Skin epidermis (tissue), 12 donors: ENCODE measurements around the gene ANGPTL5.
"Not testable (repeated sequence)": the region's sequence is repeated elsewhere in the genome, so short reads cannot be mapped to it uniquely, and the experiment has no call there.

Experiments
- H3K27ac ChIP-seq, 21 experiments: fragments of 200-600 bp; sonication (generic) in 11 of 21; one replicate each; pipeline ENCODE4 v1.5.0; 2020; ENCODE audit warnings: mild to moderate bottlenecking in 3 of 21, inconsistent platforms in 2 of 21, moderate library complexity in 2 of 21
- H3K4me3 ChIP-seq, 7 experiments: fragments of 200-600 bp; sonication (generic) in 2 of 7; one replicate each; pipeline ENCODE4 v1.5.0; 2020; ENCODE audit warnings: inconsistent platforms in 2 of 7, mild to moderate bottlenecking in 2 of 7, moderate library complexity in 1 of 7

The ANGPTL5 gene

DNA sequence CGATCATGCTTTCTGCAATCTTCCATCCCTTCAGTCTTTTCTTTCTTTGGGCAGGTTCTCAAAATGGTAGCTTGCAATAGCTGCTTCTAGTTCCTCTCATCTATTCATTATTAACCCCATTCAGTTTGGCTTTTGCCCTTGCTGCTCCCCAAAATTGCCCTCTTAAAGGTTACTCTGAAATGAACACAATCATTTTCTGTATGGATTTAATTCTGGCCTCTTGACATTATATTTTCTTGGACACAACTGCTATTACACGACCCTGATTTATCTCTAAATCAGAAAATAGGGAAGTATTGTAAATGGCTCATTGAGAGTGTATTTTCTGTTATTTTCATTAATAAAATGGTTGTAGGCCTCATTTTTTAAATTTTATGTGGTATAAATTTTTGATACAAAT, at the start of gene ANGPTL5:
Gene ANGPTL5 (minus strand): TSS at position 101 of the 400 bp plus-strand sequence. CDS start 8,613 bp downstream, outside the sequence.
- peak within 1 kb of the TSS; percentile 20 to 87 (median 77) for H3K27ac ChIP-seq
- H3K4me3 ChIP-seq, result peak within 1 kb of the TSS; percentile 45 to 84 (median 64)

DNA sequence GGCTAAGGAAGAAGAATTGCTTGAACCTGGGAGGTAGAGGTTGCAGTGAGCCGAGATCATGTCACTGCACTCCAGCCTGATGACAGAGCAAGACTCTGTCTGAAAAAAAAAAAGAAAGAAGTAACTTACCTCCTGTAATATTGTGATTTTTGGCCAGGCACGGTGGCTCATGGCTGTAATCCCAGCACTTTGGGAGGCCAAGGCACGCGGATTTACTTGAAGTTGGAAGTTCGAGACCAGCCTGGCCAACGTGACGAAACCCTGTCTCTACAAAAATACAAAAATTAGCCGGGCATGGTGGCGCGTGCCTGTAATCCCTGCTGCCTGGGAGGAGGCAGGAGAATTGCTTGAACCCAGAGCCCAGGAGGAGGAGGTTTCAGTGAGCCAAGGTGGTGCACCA, 47.9 kb upstream of the ANGPTL5 start:
- not testable (repeated sequence) for H3K27ac ChIP-seq, H3K4me3 ChIP-seq

DNA sequence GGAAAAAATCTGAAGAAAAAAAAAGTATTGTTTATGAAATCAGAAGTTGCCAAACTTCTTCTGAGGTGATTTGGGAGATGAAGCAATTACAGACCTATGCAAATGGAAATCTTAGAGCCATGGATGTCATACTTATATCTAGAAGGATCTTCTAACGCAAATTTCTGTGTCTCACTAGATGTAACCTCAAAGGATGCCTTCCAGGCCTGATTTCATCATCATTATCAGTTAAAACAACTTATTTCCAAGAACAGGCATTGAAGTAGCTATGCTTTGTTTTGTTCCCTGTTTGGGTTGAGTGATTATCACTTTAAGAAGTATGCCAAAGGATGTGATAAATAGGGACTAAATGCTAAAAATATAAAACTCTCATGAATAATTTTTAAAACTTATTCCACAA, 43.9 kb upstream of the ANGPTL5 start:
- Histone ChIP-seq H3K4me3 (no peak overlapping the region), H3K27ac (no peak overlapping the region)

DNA sequence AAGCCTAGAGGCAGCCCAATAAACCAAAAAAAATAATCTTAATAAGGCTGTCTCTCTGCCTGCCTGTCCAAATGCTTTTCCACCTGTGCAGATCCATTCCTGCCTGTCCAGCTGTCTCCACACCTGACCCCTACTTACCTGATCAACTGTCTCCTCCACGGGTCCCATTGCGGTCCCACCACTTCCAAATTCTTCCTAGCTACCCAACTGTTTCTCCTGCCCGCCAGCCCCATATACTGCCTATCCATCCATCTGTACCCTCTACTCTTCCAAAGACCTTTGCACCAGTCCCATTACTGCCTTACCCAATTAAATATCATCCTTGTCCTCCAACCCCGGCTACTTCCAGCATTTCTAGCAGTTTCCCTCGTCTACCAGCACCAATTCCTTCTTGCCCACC, 39.4 kb upstream of the ANGPTL5 start:
- H3K4me3 ChIP-seq, result no peak overlapping the region
- H3K27ac ChIP-seq, result no peak overlapping the region

DNA sequence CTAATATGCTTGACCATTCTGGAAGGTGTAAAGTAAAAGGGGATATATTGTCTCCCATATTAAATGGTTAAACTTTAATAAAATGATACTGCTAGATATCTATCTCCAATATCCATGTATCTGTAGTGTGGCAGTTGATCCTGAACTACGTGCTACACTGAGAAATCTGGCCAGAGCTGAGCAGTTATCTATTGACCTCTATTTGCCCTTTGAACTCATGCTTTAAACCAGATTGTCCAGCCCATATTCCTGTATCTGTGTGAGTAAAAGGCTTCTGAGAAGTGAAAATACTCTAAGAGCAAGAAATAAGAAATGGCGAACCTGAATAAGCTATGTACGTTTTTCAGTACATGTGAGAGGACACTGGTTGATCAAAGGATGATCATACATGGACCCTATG, 39.0 kb upstream of the ANGPTL5 start:
- no peak overlapping the region for H3K27ac ChIP-seq
- no peak overlapping the region for H3K4me3 ChIP-seq

DNA sequence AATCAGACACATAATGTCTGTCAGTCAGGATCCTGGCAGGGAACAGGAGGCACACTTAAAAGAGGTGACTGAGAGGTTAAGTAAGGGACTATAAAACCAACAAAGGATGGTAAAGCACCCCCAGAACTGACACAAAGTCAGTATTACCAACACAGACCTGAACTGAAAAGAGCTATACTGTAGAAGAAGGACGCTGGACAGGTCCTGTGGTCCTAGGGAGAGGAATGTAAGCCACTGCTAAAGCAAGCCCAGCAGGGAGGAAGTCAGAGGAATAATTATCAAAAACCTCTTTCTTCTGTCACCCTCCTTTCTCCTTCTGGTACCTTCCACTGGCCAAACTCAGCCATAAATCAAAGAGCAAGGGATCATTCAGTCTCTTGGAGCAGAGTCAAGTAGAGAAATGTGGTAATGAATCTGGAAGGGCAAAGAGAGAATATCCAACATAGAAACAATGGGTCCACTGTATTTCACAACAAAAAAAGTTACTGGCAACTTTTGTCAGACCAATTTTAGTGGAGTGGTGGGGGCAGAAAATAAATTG, 33.4 kb upstream of the ANGPTL5 start:
- H3K27ac ChIP-seq, result no peak overlapping the region
- H3K4me3 ChIP-seq, result no peak overlapping the region

DNA sequence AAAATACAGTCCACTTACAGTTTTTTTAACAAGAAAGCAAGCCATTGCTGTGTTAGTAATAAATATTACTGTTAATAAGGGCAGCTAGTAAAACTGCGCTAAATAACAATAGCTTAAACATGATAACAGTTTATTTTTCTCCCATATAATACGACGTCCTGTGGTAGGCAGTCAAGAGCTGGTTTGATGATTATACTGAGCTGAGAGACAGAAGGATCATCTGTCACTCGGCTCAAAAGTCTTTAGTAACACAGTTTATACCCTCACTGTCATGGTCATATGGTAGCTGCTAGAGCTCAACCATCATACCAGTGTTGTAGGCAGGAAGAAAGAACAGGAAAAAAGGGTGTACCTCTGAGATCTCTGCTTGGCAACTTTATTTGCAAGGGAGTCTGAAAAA, 29.1 kb upstream of the ANGPTL5 start:
- Histone ChIP-seq H3K27ac (no peak overlapping the region), H3K4me3 (no peak overlapping the region)

DNA sequence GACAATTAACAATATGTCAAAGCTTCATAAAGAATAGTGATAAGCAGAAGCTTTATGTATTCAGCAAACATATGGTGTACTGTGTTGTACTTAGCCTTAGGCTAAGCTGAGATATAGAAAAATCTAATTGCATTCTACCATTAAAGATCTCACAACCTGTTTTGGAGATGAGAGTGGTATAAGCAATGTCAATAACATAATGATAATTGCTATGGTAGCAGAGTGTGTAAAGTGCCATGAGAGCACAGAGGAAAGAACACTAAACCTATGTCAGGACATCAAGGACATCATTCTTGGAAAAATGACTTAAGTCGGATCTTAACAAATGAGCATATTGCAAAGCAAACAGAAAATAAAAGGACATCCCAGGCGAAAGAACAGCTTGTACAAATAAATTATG, 28.6 kb upstream of the ANGPTL5 start:
- Histone ChIP-seq H3K4me3 (no peak overlapping the region), H3K27ac (no peak overlapping the region)

DNA sequence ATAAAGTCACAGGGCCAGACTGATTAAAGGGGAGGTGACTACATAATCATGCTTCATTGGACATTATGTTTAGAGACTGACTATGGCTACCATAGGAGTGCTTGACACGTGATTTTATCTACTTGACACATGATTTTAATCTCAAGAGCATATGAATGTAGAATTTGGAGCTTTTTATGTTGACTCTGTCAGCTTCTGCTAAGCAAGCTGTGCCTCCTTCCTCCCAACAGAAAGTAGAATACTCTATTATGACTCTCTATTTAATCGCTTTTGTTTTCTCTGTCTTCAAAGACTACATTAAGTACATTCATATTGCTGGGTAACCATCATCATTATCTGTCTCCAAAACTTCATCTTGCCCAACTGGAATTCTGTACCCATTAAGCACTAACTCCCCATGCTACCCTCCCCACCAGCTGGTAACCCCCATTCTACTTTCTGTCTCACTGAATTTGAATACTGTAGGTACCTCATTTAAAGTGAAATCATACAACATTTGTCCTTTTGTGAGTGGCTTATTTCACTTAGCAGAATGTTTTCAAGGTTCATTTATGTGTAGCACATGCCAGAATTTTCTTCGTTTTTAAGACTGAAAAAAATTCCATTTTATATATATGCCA, 24.7 kb upstream of the ANGPTL5 start:
- H3K27ac ChIP-seq, result no peak overlapping the region

DNA sequence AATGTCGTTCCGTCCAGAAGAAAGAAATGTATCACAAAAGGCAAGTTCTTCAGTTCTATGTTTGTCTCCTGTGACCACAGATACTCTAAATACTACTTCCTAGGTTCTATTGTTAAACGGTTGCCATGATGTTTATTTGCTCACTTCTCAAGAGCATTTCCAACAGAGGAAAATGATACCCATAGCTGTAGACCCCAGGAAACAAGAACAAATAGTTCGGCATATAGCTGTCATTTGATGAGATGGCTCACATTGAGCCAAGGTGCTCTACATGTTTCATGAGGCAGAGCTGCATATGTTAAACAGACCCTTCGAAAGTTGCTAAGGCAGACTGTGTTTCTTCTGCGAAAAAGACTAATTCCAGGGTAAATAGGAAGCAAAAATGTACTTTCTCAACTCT, 15.4 kb upstream of the ANGPTL5 start:
- Histone ChIP-seq H3K4me3 (no peak overlapping the region), H3K27ac (no peak overlapping the region)

More for the DNA sequence above, 24.7 kb upstream of the ANGPTL5 start:
- no peak overlapping the region for H3K4me3 ChIP-seq

DNA sequence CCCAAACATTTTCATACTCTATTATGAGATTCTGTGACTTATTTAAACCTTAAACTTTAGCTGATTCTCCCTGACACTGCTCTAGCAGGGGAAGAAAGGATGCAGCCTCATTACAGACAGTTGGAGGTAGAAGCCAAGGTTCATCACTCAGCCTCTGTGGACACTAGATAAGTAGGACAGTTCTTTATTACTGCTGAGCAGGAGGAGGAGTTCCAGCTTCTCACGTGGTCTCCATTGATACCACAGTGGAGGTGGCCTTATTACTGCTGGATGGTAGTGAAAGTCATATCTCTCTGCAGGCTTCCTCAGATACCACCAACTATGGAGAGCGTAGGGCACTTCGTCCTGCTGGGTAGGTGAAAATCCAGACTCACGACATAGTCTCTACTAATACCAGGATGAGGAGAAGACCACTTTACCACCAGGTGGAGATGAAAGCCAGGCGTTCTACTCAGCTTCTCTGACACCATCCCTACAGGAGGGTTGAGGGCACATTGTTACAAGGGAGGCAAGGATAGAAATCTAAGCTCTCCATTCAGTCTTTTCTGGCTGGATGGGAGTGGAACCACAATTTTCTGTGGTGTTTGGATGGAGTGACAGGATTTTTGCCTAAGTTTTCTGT, 13.1 kb upstream of the ANGPTL5 start:
- Histone ChIP-seq H3K27ac (no peak overlapping the region), H3K4me3 (no peak overlapping the region)

DNA sequence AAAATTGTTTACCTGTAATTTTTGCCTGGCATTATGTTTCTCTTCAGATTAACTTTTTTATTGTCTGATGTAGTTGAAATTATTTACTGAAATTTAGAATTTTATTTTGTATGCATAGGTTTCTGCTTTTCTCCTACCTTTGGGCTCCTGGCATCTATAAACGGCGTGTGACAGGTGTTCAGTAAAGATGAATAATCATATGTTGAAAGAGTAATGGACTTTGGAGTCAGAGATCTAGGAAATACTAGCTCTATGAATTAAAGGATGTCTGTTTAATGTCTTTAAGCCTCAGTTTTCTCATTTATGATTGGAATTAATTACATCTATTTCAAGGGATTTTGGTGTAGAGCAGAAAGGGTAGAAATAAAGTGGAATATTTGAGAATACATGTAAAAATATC, 7.2 kb upstream of the ANGPTL5 start:
- Histone ChIP-seq H3K27ac (no peak overlapping the region), H3K4me3 (no peak overlapping the region)

DNA sequence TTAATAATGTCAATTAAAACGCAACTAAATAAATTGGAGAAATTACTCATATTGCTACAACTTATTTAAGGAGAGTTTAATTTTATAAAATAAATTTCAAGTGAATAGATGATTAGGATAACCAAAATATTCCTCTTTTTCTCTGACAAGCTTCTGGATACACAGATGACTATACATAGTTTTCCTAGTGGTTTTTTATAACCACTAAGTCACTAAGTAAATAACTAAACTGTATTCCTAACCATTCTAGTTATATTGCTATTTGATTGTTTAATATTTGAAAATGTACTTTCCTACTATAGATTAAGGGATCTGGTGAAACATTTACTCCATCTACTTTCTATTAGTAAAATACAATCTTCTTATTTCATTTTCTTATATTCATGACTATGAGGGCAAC, 4.7 kb upstream of the ANGPTL5 start:
- Histone ChIP-seq H3K4me3 (no peak overlapping the region), H3K27ac (no peak overlapping the region)

DNA sequence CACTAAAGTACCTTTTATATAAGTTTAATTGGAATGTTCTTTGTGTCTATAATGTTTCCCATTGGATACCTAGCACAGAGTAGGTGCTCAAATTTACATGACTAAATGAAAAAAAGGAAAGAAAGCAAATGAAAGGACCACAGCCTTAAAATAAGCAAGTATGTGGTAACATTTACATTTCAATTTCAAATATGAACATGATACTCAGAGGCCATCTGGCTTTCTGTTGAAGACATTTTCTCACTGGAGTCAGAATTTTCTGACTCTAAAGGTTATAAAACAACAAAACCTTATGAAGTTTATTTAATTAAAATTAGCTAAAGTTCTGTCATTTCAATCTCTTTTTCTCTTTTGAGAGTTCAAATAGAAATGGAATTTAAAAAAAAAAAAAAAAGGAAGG, 904 bp upstream of the ANGPTL5 start:
- Histone ChIP-seq H3K27ac (peak overlapping the region in 2 of 21 experiments; percentile 15 to 80), H3K4me3 (no peak overlapping the region)

DNA sequence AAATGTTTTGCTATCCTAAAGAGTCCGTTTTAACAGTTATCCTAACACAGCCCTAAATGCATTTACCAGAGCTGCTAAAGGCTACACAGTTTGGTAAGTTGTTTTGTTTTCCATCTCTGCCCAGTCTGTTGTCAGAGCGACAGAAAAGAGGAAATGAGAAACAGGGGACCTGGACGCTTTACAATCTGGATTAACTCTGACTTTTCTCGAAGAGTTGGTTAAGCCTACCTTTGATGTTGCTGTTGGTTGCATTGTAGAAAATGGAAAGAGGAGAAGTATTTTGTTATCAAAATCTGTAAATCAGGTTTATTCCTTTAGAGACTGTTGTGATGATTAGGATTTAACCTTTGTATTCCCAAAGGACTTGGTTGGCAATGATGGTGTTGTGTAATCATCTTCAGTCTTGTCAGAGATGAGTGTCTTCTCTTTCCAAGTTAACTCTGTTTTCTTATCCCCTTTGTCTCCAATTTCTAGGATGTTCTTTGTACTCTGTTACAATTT, 481 bp downstream of the ANGPTL5 start:
- H3K27ac ChIP-seq, result peak overlapping the region in 20 of 21 experiments; percentile 20 to 87 (median 78)
- H3K4me3 ChIP-seq, result peak overlapping the region in 6 of 7 experiments; percentile 45 to 84 (median 66)

DNA sequence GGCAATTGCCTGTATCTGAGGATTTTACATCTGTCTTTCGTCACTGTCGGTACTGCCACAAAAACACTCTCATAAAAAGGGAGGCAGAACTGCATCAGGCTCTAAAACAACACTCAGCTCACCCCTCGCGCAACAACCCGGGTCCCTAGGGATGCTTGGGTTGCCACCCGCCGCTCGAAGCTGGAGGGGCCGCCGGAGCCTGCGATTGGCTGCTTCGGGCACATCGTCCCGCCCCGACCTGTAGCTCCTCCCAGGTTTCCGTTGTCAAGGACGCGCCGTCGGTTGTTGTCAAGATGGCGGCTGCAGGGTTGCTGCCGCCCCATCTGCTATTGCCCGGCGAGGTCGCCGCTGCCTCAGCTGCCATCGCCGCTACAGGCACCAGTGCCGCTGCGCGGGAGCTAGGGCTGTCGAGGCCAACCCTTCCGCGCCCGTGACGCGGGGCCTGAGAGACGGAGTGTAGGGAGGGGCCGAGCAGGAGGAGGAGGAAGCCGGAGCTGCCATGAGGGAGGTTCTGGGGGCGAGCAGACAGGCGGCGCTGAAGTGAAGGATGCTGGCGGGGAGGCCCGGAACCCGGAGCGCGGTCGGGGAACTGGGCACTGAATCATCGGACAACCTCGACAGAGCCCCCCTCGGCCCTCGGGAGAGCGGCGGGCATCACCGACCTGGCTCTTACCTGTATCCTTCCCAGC, 1.4 kb downstream of the ANGPTL5 start, which contains the start of gene CEP126:
Gene CEP126 (plus strand): TSS at position 273 of the 689 bp plus-strand sequence. CDS start 275 bp downstream, at position 548.
- peak within 1 kb of the TSS; percentile 28 to 87 (median 77) for H3K27ac ChIP-seq
- H3K4me3 ChIP-seq, result peak within 1 kb of the TSS; percentile 45 to 84 (median 64)

DNA sequence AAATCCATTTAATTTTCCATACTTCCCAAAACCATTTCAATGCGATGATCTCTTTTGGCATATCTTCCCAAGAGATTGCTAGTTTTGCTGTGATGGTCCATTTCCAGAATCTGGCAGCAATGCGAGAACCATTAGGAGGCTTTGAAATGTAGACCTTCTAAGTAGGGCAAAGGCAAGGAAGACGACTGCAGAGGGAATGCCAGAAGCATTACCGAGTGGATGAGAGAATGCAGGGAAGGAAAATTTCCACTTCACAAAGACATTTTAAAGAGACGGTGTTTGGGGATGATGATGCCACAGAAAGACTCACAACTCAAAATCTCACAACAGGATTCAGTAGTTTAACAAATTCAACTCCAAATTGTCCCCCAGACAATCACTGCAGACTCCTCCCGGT, 2.0 kb downstream of the ANGPTL5 start:
- Histone ChIP-seq H3K27ac (peak overlapping the region in 19 of 21 experiments; percentile 17 to 87 (median 78)), H3K4me3 (peak overlapping the region; percentile 45 to 84 (median 64))

DNA sequence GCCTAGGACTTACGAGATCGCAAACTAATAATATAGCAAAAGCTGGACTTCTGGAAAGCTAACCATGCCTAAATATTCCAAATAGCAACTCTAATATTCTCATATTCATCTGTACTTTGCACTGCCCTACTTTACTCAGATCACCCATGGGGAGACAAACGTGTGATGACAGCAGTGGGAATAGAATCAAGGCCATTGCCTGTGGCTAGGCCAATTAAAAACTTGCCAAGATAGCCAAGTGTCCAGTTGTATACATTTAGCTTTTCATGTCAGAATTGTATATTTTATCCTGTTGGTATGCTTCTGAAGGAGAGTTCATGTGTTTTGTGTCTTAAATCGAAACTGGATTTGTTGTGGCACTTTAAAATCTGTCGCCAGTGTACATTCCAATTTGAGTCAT, 2.7 kb downstream of the ANGPTL5 start:
- Histone ChIP-seq H3K27ac (peak overlapping the region in 5 of 21 experiments; percentile 22 to 78 (median 53)), H3K4me3 (no peak overlapping the region)

DNA sequence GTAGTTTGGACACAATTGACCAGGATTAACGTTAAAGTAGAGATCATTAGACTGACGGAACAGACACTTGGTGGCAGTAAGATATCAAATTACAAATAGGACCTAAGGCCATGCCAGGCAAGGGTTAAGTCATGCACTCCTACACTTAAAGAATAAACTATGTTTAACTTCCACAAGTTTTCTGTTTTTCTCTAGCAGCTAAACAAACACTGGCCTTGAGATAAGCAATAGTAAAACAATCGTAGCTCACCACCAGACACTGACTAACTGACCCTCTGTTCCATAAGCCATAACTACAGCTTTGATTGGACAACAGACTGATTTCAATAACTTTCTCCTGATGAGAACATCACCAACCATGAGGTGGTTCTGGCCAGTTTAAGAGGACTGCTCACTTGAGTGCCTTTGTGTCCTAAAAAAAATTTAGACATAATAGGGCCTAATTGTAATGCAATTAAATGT, 3.5 kb downstream of the ANGPTL5 start:
- Histone ChIP-seq H3K4me3 (no peak overlapping the region), H3K27ac (no peak overlapping the region)

DNA sequence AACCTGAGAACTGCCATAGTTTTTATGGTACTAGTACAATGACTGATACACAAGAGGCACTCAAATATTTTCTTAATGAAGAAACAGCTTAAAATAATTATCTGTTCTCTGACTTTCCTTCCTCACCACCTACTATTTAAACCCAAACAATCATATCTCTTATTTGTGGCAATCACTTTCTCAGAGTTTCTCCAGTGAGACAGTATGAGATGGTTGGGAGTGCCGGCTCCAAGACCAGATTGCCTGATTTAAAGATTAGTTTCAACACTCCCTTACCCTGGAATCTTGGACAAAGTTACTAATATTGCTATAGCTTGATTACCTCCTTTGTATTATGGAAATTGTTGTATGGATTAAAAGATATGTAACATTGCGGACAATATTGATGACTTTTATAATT, 7.2 kb downstream of the ANGPTL5 start:
- Histone ChIP-seq H3K4me3 (no peak overlapping the region), H3K27ac (no peak overlapping the region)
